Hematopoietic multipotent progenitor cell treated with erythropoietin and hydrocortisone succinate and interleukin-3 and kit ligand, for 17 days (in vitro differentiated cells): ENCODE data around the gene MYEOV.

Experiments
- DNase-seq: peaks from one replicate; pipeline ENCODE4 v3.0.0-alpha.2; 2015; ENCODE audit warnings: low spot score

MYEOV gene

DNA sequence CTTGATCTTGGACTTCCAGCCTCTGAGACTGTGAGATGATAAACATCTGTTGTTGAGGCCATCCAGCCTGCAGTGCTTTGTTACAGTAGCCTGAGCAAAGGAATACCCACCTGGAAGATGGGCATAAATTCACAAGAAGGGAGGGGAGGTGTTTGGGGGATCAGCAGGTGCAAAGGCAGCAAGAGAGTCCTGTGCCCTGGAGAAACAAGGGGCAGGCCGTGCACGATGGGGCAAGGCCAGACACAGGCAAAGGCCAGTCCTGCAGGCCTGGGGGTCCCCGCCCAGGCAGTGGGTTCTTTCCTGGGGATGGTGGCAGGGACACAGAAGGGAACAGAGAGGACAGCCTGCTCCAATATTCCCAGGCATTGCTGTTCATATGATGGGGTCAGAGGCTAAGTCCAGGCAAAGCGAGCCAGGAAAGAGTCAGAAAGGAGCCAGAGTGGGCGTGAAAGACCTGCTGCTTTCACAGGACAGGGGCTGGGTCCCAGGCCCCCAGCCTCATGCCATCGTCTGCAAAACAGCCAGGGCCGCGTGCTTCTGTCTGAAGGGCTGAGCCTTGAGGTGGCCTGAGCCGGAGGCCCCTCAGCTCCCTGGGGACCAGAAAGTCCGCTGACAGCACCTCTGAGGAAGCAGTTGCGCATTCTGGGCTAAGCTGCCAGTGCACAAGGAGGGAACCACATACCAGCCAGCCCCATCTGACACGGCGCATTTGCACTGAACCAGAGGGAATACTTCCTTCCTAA lies 48.8 kb downstream of the MYEOV start:
- DNase-seq: no peak

DNA sequence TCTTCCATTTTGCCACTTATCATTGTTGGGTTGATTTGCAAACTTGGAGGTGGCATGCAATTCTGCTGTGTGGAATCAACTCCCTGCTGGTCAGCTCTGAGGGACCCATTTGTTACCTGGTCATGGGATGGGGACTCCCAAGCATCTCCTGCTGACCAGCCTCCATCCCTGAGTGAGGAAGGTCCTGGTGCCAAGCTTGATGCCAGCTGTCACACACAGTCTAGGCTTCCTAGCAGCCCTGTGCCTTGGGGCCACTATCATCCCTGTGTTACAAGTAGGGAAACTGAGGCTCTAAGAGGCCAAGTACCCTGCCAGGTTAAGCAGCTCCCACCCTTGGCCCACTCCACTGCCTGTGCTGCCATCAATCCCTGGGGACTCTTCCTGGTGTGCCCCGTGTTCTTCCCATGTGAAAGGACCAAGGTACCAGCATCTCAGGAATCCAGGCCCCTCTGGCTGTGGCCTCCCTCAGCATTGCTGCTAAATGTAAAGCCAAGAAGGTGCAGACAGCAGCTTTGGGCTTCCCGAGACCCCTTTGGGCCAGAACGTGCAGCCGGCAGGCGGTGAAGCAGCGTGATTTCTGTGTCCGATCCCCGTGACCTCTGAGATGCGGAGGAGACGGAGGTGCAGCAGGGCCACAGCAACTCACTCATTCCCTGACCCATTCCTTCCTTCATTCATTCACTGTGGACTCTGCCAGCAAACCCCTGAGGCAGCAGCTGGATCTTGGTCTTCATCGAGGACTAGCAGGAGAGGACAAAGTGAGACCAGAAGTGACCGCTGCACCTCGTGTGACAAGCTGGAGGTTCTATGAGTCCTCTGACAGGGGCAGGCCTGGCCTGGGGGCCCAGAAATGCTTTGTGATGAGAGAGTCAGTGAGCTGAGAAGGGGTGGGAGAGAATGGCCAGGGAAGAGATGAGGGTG lies 49.7 kb downstream of the MYEOV start:
- DNase-seq: no peak

DNA sequence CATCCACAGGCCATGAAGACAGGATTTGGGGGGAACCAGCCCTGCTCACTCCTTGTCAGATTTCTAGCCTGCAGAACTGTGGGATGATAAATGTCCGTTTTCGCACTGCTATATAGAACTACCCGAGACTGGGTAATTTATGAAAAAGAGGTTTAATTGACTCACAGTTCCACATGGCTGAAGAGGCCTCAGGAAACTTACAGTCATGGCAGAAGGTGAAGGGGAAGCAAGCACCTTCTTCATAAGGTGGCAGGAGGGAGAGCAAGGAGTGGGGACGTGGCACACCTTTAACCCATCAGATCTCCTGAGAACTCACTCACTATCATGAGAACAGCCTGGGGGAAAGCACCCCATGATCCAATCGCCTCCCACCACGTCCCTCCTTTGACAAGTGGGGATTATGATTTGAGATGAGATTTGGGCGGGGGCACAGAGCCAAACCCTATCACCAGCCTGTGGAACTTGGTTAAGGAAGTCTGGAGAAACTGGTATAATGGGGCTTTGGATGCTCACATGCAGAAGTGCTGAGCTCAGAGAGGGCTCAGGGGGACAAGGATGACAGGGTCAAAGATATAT lies 50.7 kb downstream of the MYEOV start:
- DNase-seq: no peak
